COR-L47 (cell line): Measurements from ENCODE around the gene IGF2R.
A peak's percentile ranks its signal among the peaks of the same experiment; 100 is the strongest.

Experiments
- DNase-seq: peaks from one replicate; lab custom pipeline; 2025; lab: John Stamatoyannopoulos, UW

IGF2R gene

GRCh38 chr6:159977255-159977903, 8.5 kb downstream of the IGF2R start:
- peak; percentile 26 for DNase-seq

DNA sequence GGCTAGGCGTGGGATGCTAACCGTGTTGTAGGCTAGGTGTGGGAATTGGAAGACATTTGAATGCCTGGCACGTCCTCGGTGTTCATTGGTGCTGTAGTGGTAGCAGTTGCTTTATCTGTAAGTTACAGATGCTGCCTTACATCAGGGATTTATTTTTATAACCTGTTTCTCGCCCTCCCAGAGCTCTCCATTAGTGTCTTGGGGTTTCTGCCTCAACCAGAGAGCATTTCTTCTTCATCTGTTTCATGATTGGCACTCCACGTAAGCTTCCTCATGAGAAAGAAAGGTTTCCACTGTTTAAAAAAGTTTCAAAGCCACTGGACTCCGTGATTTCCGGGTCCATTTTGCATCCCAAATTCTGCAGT, 9.0 kb downstream of the IGF2R start:
- DNase-seq = no peak

DNA sequence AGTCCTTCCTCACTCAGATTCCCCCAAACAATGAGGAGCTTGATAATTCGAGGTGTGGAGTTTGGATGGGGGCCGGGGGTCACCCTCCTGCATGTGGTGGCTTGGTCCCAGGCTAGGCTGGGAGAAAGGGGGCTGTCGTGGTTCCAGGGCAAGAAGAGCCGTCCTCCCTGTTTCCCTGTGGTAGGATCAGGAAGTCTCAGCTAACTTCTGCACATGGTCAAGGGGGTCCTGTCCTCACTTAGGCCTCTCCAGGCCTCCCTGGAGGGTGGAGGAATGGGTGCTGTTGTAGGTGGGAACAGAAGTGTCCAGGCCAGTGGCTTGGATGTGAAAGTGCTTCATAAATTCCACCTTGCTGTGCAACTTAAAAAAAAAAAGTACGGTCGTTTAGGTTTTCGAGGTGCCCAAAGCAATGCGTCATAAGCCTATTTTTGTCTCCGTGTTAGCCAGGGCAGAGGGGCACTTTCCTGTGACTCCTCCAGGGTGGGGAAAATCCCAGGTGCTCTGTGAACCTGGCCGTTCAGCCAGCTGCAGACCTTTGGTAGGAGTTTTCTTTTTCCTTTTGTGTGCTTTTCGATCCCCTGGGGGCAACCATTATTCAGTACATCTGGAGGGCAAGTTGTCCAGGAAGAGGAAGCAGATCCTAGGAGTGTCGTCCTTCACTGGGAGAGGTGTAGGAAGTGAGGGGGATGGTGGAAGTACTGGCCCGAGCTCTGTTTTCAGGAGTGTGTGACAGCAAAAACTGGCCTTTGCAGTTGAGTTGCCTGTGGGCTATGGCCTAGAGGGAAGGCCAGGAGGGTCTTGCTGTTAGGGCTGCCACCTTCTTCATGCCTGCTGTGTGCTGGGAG, 9.6 kb downstream of the IGF2R start:
- DNase-seq = peak; percentile 18

DNA sequence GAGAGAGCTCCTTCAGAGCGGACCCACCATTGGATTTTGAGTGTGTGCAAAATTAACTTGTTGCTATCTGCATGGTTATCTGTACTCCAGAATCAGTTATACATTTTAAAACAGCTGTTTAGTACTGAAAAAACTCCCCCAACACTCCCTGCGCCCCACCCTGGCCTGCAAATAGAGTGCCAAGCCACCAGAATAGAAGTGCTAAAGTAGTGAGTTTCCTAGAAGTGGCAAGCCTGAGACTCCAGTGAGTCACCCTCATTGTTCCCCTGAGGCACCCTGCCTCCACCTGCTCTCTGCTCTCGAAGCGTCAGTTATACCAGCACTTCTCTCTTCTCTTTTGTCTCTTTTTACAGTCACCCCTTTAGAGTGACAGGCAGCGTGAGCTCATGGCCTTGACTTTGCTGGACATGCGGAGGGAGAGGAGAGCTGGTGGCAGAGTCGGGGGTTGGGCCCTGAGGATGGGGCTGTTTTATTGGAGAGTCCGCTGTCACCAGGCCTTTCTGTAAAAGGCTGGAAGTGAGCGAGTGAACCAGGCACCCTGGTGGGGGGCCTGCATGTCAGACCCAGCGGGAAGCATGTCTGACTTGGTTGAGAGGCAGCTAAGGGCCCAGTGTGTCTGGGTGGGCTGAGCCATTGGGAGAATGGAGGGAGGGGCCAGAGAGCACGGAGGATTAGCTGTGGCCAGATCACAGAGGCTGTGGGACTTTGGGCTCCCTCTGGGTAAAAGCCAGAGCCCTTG, 10.4 kb downstream of the IGF2R start:
- no peak for DNase-seq

GRCh38 chr6:159980474-159980873, 11.6 kb downstream of the IGF2R start:
- no peak for DNase-seq

DNA sequence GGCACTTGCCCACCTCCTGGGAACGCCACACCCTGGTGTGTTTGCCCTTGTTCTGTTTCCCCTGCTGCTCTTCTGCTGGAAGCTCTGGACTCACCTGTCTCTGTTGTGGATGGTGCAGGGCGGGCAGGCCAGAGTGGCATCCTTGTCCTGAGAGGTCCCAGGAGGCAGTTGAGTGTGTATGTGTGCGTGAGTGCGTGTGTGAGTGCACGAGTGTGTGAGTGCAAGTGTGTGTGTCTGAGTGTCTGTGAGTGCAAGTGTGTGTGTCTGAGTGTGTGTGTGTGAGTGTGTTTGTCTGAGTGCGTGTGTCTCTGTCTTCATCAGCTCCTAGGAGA, 12.2 kb downstream of the IGF2R start:
- no peak for DNase-seq

- DNase-seq = no peak
Observed at GRCh38 chr6:159981403-159982245, 12.7 kb downstream of the IGF2R start.

GRCh38 chr6:159982731-159983506, 14.0 kb downstream of the IGF2R start:
- DNase-seq = no peak

GRCh38 chr6:159983641-159984080, 14.8 kb downstream of the IGF2R start:
- DNase-seq = no peak

GRCh38 chr6:159984268-159984786, 15.4 kb downstream of the IGF2R start:
- no peak for DNase-seq

GRCh38 chr6:159985296-159985945, 16.5 kb downstream of the IGF2R start:
- no peak for DNase-seq

GRCh38 chr6:159988983-159989454, 20.1 kb downstream of the IGF2R start:
- no peak for DNase-seq

GRCh38 chr6:159989492-159990480, 20.9 kb downstream of the IGF2R start:
- DNase-seq = no peak

GRCh38 chr6:159992366-159992765, 23.5 kb downstream of the IGF2R start:
- no peak for DNase-seq

- DNase-seq = no peak
Observed at GRCh38 chr6:159995405-159995804, 26.5 kb downstream of the IGF2R start.

DNA sequence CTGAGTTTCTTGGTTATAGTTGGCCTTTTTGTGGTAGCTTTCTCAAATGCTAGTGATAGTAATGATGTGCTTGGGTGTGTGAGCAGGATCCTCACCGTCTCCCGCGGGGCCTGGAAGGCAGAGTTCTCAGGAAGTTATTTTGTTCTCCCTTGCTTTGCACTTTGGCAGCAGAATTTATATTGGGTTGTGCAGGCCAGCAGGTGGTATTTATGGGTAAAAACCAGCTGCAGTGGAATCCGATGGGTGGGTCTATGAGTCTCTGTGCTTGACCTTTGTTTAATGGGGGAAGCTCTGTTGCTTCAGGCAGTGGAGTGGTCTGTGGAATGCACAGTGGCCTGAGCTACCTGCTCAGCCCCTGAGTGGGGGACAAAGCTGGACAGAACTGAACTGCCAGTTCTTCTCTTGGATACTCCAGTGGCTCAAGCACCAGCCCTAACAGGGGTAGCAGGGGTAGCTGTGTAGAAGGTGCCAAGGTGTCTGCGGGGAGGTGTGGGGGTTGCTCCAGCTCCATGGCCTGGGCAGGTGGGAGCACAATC, 27.3 kb downstream of the IGF2R start:
- DNase-seq = no peak

DNA sequence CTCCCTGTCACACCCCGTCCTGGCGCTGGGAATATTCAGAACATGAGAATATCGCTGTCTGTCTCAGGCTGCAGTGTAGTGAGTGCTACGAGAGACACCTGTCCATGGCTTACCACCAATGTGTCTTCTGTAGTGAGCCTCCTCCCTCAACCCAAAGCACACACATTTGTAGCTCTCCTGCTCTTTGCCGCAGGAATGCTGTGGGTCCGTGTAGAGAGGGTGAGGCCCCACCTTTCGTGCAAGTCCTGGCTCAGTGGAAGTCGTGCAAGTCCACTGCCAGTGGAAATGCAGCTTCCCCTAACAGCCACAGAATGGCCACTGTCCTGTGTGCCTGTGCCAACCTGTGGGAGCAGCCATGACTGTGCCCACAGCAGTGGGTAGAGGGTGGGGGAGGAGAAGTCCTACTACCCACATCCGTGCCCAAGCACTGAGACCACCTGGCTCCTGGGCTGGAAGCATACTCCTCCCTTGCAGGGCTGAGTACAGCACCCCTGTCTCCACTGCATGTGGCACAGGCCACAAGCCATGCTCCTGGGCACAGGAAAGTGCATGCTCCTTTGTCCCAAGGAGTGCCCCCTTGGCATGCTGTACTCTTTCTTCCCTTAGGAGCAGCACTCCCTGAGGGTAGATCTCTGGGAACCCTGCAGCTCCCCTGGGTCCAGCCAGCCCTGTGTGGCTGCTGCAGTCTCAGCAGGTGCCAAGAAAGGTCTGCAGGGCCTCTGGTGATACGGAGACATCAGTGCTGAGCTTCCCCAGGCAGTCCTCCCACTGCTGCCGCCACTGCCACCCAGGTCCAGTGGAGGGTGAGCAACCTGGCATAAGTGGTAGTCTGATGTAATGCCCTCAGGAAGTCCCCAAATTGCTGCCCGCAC, 28.0 kb downstream of the IGF2R start:
- DNase-seq = no peak
